GM23338 (cell line): ENCODE measurements around the gene ARFGAP2. TPM values are rescaled to one million over a fixed set of nuclear protein-coding genes. Genes with fewer than 3 reads are reported as not detected.

ENCODE experiments used
- ATAC-seq: fragments of 200-7000 bp; cut with Tn5 transposase; 3 replicates; pipeline ENCODE4 v1.9.1; 2020
- DNase-seq: peaks from one replicate; pipeline ENCODE4 v3.0.0-alpha.2; 2015; ENCODE audit warnings: low spot score
- H2AFZ ChIP-seq: fragments of 200-600 bp; sonication (generic); 2 replicates; pipeline ENCODE4 v1.8.0; 2016; ENCODE audit warnings: antibody characterized with exemption, mild to moderate bottlenecking, moderate library complexity
- H3F3A ChIP-seq: fragments of 200-600 bp; sonication (generic); replicated peaks from 2 replicates; pipeline ENCODE4 v1.8.0; 2017; ENCODE audit warnings: antibody characterized with exemption, mixed run types, low read depth
- H3K27ac ChIP-seq: fragments of 200-600 bp; sonication (generic); 2 replicates; pipeline ENCODE4 v1.6.1; 2016; ENCODE audit warnings: low read depth
- H3K27me3 ChIP-seq: fragments of 200-600 bp; sonication (generic); 2 replicates; pipeline ENCODE4 v1.8.0; 2016; ENCODE audit warnings: mild to moderate bottlenecking, mixed run types, moderate library complexity; ENCODE audit not compliant: insufficient read depth
- H3K36me3 ChIP-seq: fragments of 200-600 bp; sonication (generic); 2 replicates; pipeline ENCODE4 v1.8.0; 2016; ENCODE audit warnings: mild to moderate bottlenecking; ENCODE audit not compliant: insufficient read depth
- H3K4me1 ChIP-seq: fragments of 200-600 bp; sonication (generic); 2 replicates; pipeline ENCODE4 v1.8.0; 2016; ENCODE audit warnings: mild to moderate bottlenecking, moderate library complexity; ENCODE audit not compliant: insufficient read depth
- H3K4me2 ChIP-seq: fragments of 200-600 bp; sonication (generic); 2 replicates; pipeline ENCODE4 v1.7.1; 2017; ENCODE audit warnings: mixed run types
- H3K4me3 ChIP-seq: fragments of 200-600 bp; sonication (generic); 2 replicates; pipeline ENCODE4 v1.6.1; 2016; ENCODE audit warnings: mixed run types
- H3K79me2 ChIP-seq: fragments of 200-600 bp; sonication (generic); replicated peaks from 2 replicates; pipeline ENCODE4 v1.8.0; 2017; ENCODE audit warnings: mild to moderate bottlenecking; ENCODE audit not compliant: insufficient read depth
- H3K9me2 ChIP-seq: fragments of 200-600 bp; sonication (generic); 2 replicates; pipeline ENCODE4 v1.8.0; 2017; ENCODE audit not compliant: insufficient read depth
- H4K20me1 ChIP-seq: fragments of 200-600 bp; sonication (generic); replicated peaks from 2 replicates; pipeline ENCODE4 v1.8.0; 2017; ENCODE audit warnings: mild to moderate bottlenecking; ENCODE audit not compliant: insufficient read depth
- H3K27ac Mint-ChIP-seq: 2 replicates; pipeline ENCODE4 v1.8.0; 2020; ENCODE audit warnings: inconsistent platforms, mild to moderate bottlenecking, moderate library complexity, mixed read lengths
- H3K27me3 Mint-ChIP-seq: 3 replicates; pipeline ENCODE4 v1.8.0; 2022; ENCODE audit warnings: low read depth, mild to moderate bottlenecking, moderate library complexity, mixed read lengths, inconsistent platforms; ENCODE audit not compliant: insufficient read depth, poor library complexity
- H3K36me3 Mint-ChIP-seq: 3 replicates; pipeline ENCODE4 v1.8.0; 2021; ENCODE audit warnings: low read depth, mild to moderate bottlenecking, inconsistent platforms, moderate library complexity, mixed read lengths
- H3K4me1 Mint-ChIP-seq: 3 replicates; pipeline ENCODE4 v1.8.0; 2020; ENCODE audit warnings: mild to moderate bottlenecking, inconsistent platforms, mixed read lengths
- H3K4me3 Mint-ChIP-seq: 3 replicates; pipeline ENCODE4 v1.8.0; 2021; ENCODE audit warnings: moderate library complexity, mild to moderate bottlenecking, inconsistent platforms, mixed read lengths
- H3K9me3 Mint-ChIP-seq: 3 replicates; pipeline ENCODE4 v1.8.0; 2020; ENCODE audit warnings: moderate library complexity, mild to moderate bottlenecking, inconsistent platforms, mixed read lengths
- CTCF ChIP-seq, 2 experiments: fragments of 200-600 bp in 1 of 2; sonication (generic) in 1 of 2; conservative IDR thresholded peaks; 2 replicates each; pipeline versions ENCODE4 v1.5.1 to v1.6.1; 2016 to 2017; ENCODE audit warnings: antibody characterized with exemption in 2 of 2, low read depth in 2 of 2, mild to moderate bottlenecking in 2 of 2, moderate library complexity in 1 of 2
- ETS1 ChIP-seq: IDR thresholded peaks from 2 replicates; pipeline ENCODE4 v1.6.1; 2016; ENCODE audit warnings: antibody characterized with exemption
- JUNB ChIP-seq: IDR thresholded peaks from one replicate; pipeline ENCODE4 v1.6.1; 2016; ENCODE audit warnings: antibody characterized with exemption; ENCODE audit not compliant: unreplicated experiment
- NANOG ChIP-seq: IDR thresholded peaks from 2 replicates; pipeline ENCODE4 v1.6.1; 2016; ENCODE audit warnings: antibody characterized with exemption, borderline replicate concordance
- POLR2AphosphoS5 ChIP-seq: IDR thresholded peaks from 2 replicates; pipeline ENCODE4 v1.6.1; 2016; ENCODE audit warnings: antibody characterized with exemption, low read depth
- REST ChIP-seq: IDR thresholded peaks from one replicate; pipeline ENCODE4 v1.6.1; 2018; ENCODE audit warnings: antibody characterized with exemption; ENCODE audit not compliant: unreplicated experiment
- STAT1 ChIP-seq: IDR thresholded peaks from one replicate; pipeline ENCODE4 v1.6.1; 2016; ENCODE audit warnings: antibody characterized with exemption; ENCODE audit not compliant: unreplicated experiment
- ZNF114 ChIP-seq: fragments of 250-450 bp; sonication (Bioruptor Pico); IDR thresholded peaks from 2 replicates; pipeline ENCODE4 v1.5.0; 2020; ENCODE audit warnings: mild to moderate bottlenecking, moderate library complexity
- polyA plus RNA-seq: library from polyadenylated mRNA; unstranded; fragments of >200 nt; fragmentation: Nextera tagmentation; extraction: Ambion mirVana; gene quantifications from 2 replicates; pipeline ENCODE4 v1.2.1, GENCODE V29; 2016
- total RNA-seq: library from RNA; depleted of rRNA; stranded (reverse); fragments of >200 nt; shearing (Covaris generic); gene quantifications from 2 replicates; pipeline ENCODE4 v1.2.3, GENCODE V29; 2014

Gene ARFGAP2
- total and polyA plus RNA-seq, 2 experiments from 2014 or later: 25.6 to 122 TPM

- Histone ChIP-seq H3F3A (0 out of 2 replicates have a peak, but pooled peaks cover 5% of the 10 kb centered on the region), H3K36me3 (peaks cover 42% of the 10 kb centered on the region), H3K4me1 (peaks cover 5% of the 10 kb centered on the region; the same call in 1 of the 2 replicates), H3K27me3 (no peaks in the 10 kb centered on the region), H3K27ac (no peak overlapping the region), H3K4me3 (no peak overlapping the region), H2AFZ (no peak overlapping the region), H4K20me1 (peaks cover 26% of the 10 kb centered on the region), H3K9me2 (no peaks in the 10 kb centered on the region), H3K79me2 (peaks cover 58% of the 10 kb centered on the region), H3K4me2 (no peak overlapping the region)
- Mint-ChIP-seq H3K9me3 (no peaks in the 10 kb centered on the region), H3K27ac (no peak overlapping the region), H3K36me3 (peaks cover 69% of the 10 kb centered on the region), H3K4me3 (no peak overlapping the region), H3K27me3 (peaks cover 9% of the 10 kb centered on the region), H3K4me1 (peaks cover 8% of the 10 kb centered on the region)
- ATAC-seq (no peak), DNase-seq (no peak)
- TF ChIP-seq NANOG (no peak), CTCF (conservative IDR thresholded peaks at IDR 0.05; ENCODE audit: low read depth in 2 of 2) (no peak), REST (no peak), JUNB (no peak), STAT1 (no peak), POLR2AphosphoS5 (no peak), ZNF114 (no peak)
These were observed 5.4 kb downstream of the ARFGAP2 start for GRCh38 chr11:47171061-47171838.

GRCh38 chr11:47166368-47166767, 10.3 kb downstream of the ARFGAP2 start:
- peaks cover 9% of the 10 kb centered on the region for H3K27me3 Mint-ChIP-seq
- H3K4me3 ChIP-seq: no peak overlapping the region
- ATAC-seq (no peak), DNase-seq (no peak)
- H3K9me2 ChIP-seq: no peaks in the 10 kb centered on the region
- H3K36me3 Mint-ChIP-seq: peaks cover 64% of the 10 kb centered on the region
- no peak overlapping the region for H3K27ac ChIP-seq
- peaks cover 15% of the 10 kb centered on the region for H3K79me2 ChIP-seq
- H3K4me3 Mint-ChIP-seq: no peak overlapping the region
- H3K36me3 ChIP-seq: peaks cover 36% of the 10 kb centered on the region
- no peak overlapping the region for H3K27ac Mint-ChIP-seq
- H3K4me1 ChIP-seq: no peaks in the 10 kb centered on the region
- H3F3A ChIP-seq: peaks cover 10% of the 10 kb centered on the region
- TF ChIP-seq ETS1 (no peak), REST (no peak)
- peaks cover 19% of the 10 kb centered on the region for H4K20me1 ChIP-seq
- no peaks in the 10 kb centered on the region for H3K9me3 Mint-ChIP-seq
- H3K27me3 ChIP-seq: no peaks in the 10 kb centered on the region
- H2AFZ ChIP-seq: no peak overlapping the region
- H3K4me1 Mint-ChIP-seq: peaks cover 3% of the 10 kb centered on the region; the same call in 1 of the 3 replicates
- no peak overlapping the region for H3K4me2 ChIP-seq
